B cell (primary cell): ENCODE data around the gene GRHL3. TPM values are rescaled to one million over a fixed set of nuclear protein-coding genes. Genes with fewer than 3 reads are reported as not detected.

Experiments used
- ATAC-seq: fragments of 200-7000 bp; cut with Tn5 transposase; one replicate; pipeline ENCODE4 v1.10.0; 2021; ENCODE audit warnings: low read depth, mild to moderate bottlenecking, moderate number of reproducible peaks, moderate library complexity
- CTCF ChIA-PET: fragments of 350-600 bp; sonication (Branson Sonifier 250); formaldehyde crosslinking; loops from one replicate; lab custom pipeline; 2021; ENCODE audit warnings: antibody characterized with exemption, inconsistent platforms; lab: Charles Lee
- POLR2A ChIA-PET: fragments of 350-600 bp; sonication (Branson Sonifier 250); formaldehyde crosslinking; loops from one replicate; lab custom pipeline; 2021; ENCODE audit warnings: antibody characterized with exemption; lab: Charles Lee
- DNase-seq: peaks from one replicate; pipeline ENCODE4 v3.0.0; 2013
- H2AFZ ChIP-seq: 2 replicates; pipeline ENCODE4 v1.6.1; 2012; ENCODE audit warnings: mild to moderate bottlenecking, low read depth, low read length; ENCODE audit not compliant: insufficient read depth, poor library complexity, severe bottlenecking
- H3K27ac ChIP-seq, 2 donors: 1 replicate in 1 of 2; 2 replicates in 1 of 2; pipeline ENCODE4 v1.5.1; 2012 to 2013; ENCODE audit warnings: low read length in 2 of 2, mild to moderate bottlenecking in 2 of 2, moderate library complexity in 1 of 2
- H3K27me3 ChIP-seq, 4 experiments: fragments of 200-600 bp in 1 of 4; sonication (generic) in 1 of 4; replicated peaks in 1 of 4; 1 replicate in 2 of 4; 2 replicates in 2 of 4; pipeline versions ENCODE4 v1.6.1 to v1.7.0; 2013 to 2016; ENCODE audit warnings: low read length in 3 of 4, mild to moderate bottlenecking in 2 of 4, mixed read lengths in 1 of 4, moderate library complexity in 1 of 4; ENCODE audit not compliant: insufficient read depth in 4 of 4, control insufficient read depth in 3 of 4; ENCODE audit errors: control extremely low read depth in 1 of 4
- H3K36me3 ChIP-seq, 2 experiments: replicated peaks in 1 of 2; 1 replicate in 1 of 2; 2 replicates in 1 of 2; pipeline versions ENCODE4 v1.6.1 to v1.7.1; 2013; ENCODE audit warnings: low read length in 1 of 2; ENCODE audit not compliant: insufficient read depth in 2 of 2, control insufficient read depth in 1 of 2; ENCODE audit errors: control extremely low read depth in 1 of 2, extremely low read depth in 1 of 2
- H3K4me1 ChIP-seq, 2 donors: fragments of 200-600 bp in 1 of 2; sonication (generic) in 1 of 2; 1 replicate in 1 of 2; 2 replicates in 1 of 2; pipeline versions ENCODE4 v1.5.1 to v1.6.1; 2013 to 2017; ENCODE audit warnings: low read length in 2 of 2; ENCODE audit not compliant: control insufficient read depth in 2 of 2, insufficient read depth in 2 of 2
- H3K4me2 ChIP-seq: replicated peaks from 2 replicates; pipeline ENCODE3; 2012; ENCODE audit warnings: mild to moderate bottlenecking, low read depth, low read length; ENCODE audit not compliant: poor library complexity, severe bottlenecking
- H3K4me3 ChIP-seq, 5 experiments: fragments of 200-600 bp in 1 of 5; sonication (generic) in 1 of 5; 1 replicate in 3 of 5; 2 replicates in 2 of 5; pipeline versions ENCODE4 v1.5.1 to v1.7.0; 2011 to 2016; ENCODE audit warnings: low read length in 4 of 5, mild to moderate bottlenecking in 4 of 5, low read depth in 2 of 5, control low read depth in 1 of 5, moderate library complexity in 1 of 5; ENCODE audit not compliant: insufficient read depth in 1 of 5; ENCODE audit errors: control extremely low read depth in 1 of 5, extremely low read depth in 1 of 5
- H3K79me2 ChIP-seq: fragments of 200-600 bp; sonication (generic); one replicate; pipeline ENCODE4 v1.6.0; 2016; ENCODE audit warnings: low read length; ENCODE audit not compliant: control insufficient read depth, insufficient read depth
- H3K9ac ChIP-seq: fragments of 200-600 bp; sonication (generic); 2 replicates; pipeline ENCODE4 v1.6.1; 2017; ENCODE audit warnings: mild to moderate bottlenecking, low read length, moderate library complexity
- H3K9me3 ChIP-seq, 3 donors: one replicate each; pipeline versions ENCODE4 v1.6.1 to v1.7.1; 2013; ENCODE audit warnings: low read length in 2 of 3; ENCODE audit not compliant: control insufficient read depth in 2 of 3, insufficient read depth in 1 of 3; ENCODE audit errors: control extremely low read depth in 1 of 3
- H4K20me1 ChIP-seq: 2 replicates; pipeline ENCODE4 v1.6.0; 2012; ENCODE audit warnings: mild to moderate bottlenecking, low read length; ENCODE audit not compliant: insufficient read depth, control insufficient read depth, poor library complexity, severe bottlenecking
- H3K27ac Mint-ChIP-seq: one replicate; pipeline ENCODE4 v1.8.0; 2021; ENCODE audit warnings: mixed read lengths
- H3K27me3 Mint-ChIP-seq: one replicate; pipeline ENCODE4 v1.8.0; 2021; ENCODE audit warnings: mixed read lengths
- H3K4me1 Mint-ChIP-seq: one replicate; pipeline ENCODE4 v1.8.0; 2021; ENCODE audit warnings: mixed read lengths
- H3K4me3 Mint-ChIP-seq: one replicate; pipeline ENCODE4 v1.8.0; 2021; ENCODE audit warnings: mixed read lengths
- H3K9me3 Mint-ChIP-seq: one replicate; pipeline ENCODE4 v1.8.0; 2022; ENCODE audit warnings: mixed read lengths; ENCODE audit not compliant: insufficient read depth
- EZH2 ChIP-seq: IDR thresholded peaks from 2 replicates; pipeline ENCODE4 v1.6.1; 2012; ENCODE audit warnings: borderline replicate concordance, low read depth, mild to moderate bottlenecking, moderate library complexity, low read length; ENCODE audit not compliant: insufficient read depth, poor library complexity, severe bottlenecking
- WGBS: methylation state at CpG from one replicate; pipeline ENCODE4 v1.1.5; 2013; ENCODE audit warnings: missing lambda C conversion rate; ENCODE audit not compliant: insufficient coverage; 5-methylcytosine and 5-hydroxymethylcytosine counted together
- intact Hi-C: fragments of 100-400 bp; cut with micrococcal nuclease; formaldehyde crosslinking; loops from one replicate; pipeline ENCODE4 v1.10.0; 2022
- polyA plus RNA-seq: library from polyadenylated mRNA; depleted of rRNA; stranded (reverse); fragments of >200 nt; gene quantifications from 2 replicates; pipeline ENCODE4 v1.2.3, GENCODE V29; 2012
- total RNA-seq, 2 donors: library from RNA; stranded (reverse); fragments of 120-200 nt in 1 of 2; gene quantifications; 1 replicate in 1 of 2; 2 replicates in 1 of 2; pipeline versions ENCODE4 v1.2.3 to v1.2.4, GENCODE V29; 2013 to 2022
- TF ChIP-seq, protein P1 (sequence below): fragments of 200-600 bp; IDR thresholded peaks from one replicate; pipeline ENCODE4 v1.8.0; 2022; ENCODE audit warnings: antibody characterized with exemption, mild to moderate bottlenecking

GRHL3 gene
- total and polyA plus RNA-seq, 2 donors (not counting 1 experiment from before 2014, with no cell fraction given): not detected

GRCh38 chr1:24295535-24295934 is 23.6 kb upstream of the GRHL3 start:
- Histone ChIP-seq H3K9ac (no peak overlapping the region), H3K27me3 (peaks cover 0 to 2% (median 0%) of the 10 kb centered on the region in 4 experiments), H3K4me2 (no peak overlapping the region), H3K36me3 (no peaks in the 10 kb centered on the region), H2AFZ (no peak overlapping the region), H4K20me1 (no peaks in the 10 kb centered on the region), H3K4me3 (no peak overlapping the region), H3K4me1 (no peaks in the 10 kb centered on the region), H3K9me3 (no peaks in the 10 kb centered on the region), H3K79me2 (no peaks in the 10 kb centered on the region), H3K27ac (no peak overlapping the region)
- WGBS: 83% methylated on average over 2 of the region's 5 CpGs
- H3K27ac Mint-ChIP-seq: no peak overlapping the region
- ChIA-PET CTCF (interaction anchor here (1.5 kb wide), 1 partner anchor 96 kb away, joined by 3 read pairs; no protein-coding TSS in a partner anchor), POLR2A (no interaction called here)
- intact Hi-C loops: no loop called here
- ATAC-seq (no peak), DNase-seq (no peak)
- peaks cover 16% of the 10 kb centered on the region for H3K27me3 Mint-ChIP-seq
- H3K9me3 Mint-ChIP-seq: no peaks in the 10 kb centered on the region
- no peak overlapping the region for H3K4me3 Mint-ChIP-seq
- no peaks in the 10 kb centered on the region for H3K4me1 Mint-ChIP-seq
- TF ChIP-seq, protein P1, sequence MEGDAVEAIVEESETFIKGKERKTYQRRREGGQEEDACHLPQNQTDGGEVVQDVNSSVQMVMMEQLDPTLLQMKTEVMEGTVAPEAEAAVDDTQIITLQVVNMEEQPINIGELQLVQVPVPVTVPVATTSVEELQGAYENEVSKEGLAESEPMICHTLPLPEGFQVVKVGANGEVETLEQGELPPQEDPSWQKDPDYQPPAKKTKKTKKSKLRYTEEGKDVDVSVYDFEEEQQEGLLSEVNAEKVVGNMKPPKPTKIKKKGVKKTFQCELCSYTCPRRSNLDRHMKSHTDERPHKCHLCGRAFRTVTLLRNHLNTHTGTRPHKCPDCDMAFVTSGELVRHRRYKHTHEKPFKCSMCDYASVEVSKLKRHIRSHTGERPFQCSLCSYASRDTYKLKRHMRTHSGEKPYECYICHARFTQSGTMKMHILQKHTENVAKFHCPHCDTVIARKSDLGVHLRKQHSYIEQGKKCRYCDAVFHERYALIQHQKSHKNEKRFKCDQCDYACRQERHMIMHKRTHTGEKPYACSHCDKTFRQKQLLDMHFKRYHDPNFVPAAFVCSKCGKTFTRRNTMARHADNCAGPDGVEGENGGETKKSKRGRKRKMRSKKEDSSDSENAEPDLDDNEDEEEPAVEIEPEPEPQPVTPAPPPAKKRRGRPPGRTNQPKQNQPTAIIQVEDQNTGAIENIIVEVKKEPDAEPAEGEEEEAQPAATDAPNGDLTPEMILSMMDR: no peak
- TF ChIP-seq EZH2: no peak

DNA sequence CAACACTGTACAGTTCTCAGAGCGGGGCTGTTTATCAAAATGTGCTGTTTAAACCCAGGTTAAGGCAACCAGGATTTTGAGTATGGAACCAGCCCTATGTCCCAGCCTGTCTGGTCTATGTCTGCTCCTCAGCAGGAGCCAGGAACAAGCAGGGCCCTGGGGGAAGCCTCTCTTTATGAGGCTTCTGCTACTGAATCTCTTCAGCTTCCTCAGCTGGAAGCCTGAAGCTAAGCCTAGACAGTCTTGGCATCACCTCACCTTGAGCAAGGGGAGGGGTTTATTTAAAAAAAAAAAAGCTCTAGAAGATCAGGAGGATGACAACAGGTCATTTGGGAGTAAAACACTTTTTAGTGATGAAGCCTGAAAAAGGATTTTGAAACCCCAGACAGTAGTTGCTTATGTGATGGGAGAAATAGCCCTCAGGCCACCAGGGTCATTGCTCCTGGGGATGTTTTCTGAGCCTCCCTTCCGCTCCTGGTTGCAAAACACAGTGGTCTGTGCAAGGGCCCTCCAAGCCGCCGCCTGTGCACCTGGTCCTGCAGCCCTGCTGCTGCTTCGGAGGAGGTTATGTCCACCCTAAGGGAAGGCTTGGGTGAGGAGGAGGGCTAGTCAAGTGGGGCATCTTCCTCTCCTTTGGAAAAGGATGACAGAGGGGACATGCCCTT is 21.8 kb upstream of the GRHL3 start:
- DNase-seq (no peak), ATAC-seq (no peak)
- Histone ChIP-seq H2AFZ (no peak overlapping the region), H3K9me3 (no peaks in the 10 kb centered on the region), H3K36me3 (no peaks in the 10 kb centered on the region), H3K4me3 (no peak overlapping the region), H4K20me1 (no peaks in the 10 kb centered on the region), H3K4me1 (no peaks in the 10 kb centered on the region), H3K27ac (no peak overlapping the region), H3K79me2 (no peaks in the 10 kb centered on the region), H3K9ac (no peak overlapping the region), H3K27me3 (peaks cover 0 to 5% (median under 1%) of the 10 kb centered on the region in 4 experiments), H3K4me2 (no peak overlapping the region)
- H3K4me1 Mint-ChIP-seq: no peaks in the 10 kb centered on the region
- ChIA-PET CTCF (interaction anchor here (0.5 to 1.5 kb wide), 3 partner anchors 17 to 469 kb away, joined by 3 to 4 read pairs (median 4); no protein-coding TSS in a partner anchor), POLR2A (no interaction called here)
- TF ChIP-seq, protein P1: no peak
- TF ChIP-seq EZH2: no peak
- intact Hi-C loops: no loop called here
- peaks cover 11% of the 10 kb centered on the region for H3K27me3 Mint-ChIP-seq
- no peak overlapping the region for H3K4me3 Mint-ChIP-seq
- no peaks in the 10 kb centered on the region for H3K9me3 Mint-ChIP-seq
- 90% methylated on average over 5 of the region's 5 CpGs for WGBS
- no peak overlapping the region for H3K27ac Mint-ChIP-seq
